Skeletal muscle tissue (tissue), 4 donors: ENCODE results near the gene GLCCI1. TPM values are rescaled to one million over a fixed set of nuclear protein-coding genes. Genes with fewer than 3 reads are reported as not detected.

ENCODE experiments used
- H3K27ac ChIP-seq: one replicate; pipeline ENCODE4 v1.7.0; 2013; ENCODE audit warnings: mild to moderate bottlenecking, low read depth, low read length, inconsistent platforms
- H3K27me3 ChIP-seq, 3 donors: one replicate each; pipeline ENCODE4 v1.7.0; 2013; ENCODE audit warnings: low read length in 3 of 3; ENCODE audit not compliant: control insufficient read depth in 3 of 3, insufficient read depth in 3 of 3
- H3K36me3 ChIP-seq, 3 donors: one replicate each; pipeline ENCODE4 v1.7.0; 2013; ENCODE audit warnings: low read length in 3 of 3; ENCODE audit not compliant: control insufficient read depth in 3 of 3, insufficient read depth in 3 of 3
- H3K4me1 ChIP-seq, 3 donors: one replicate each; pipeline ENCODE4 v1.7.0; 2013; ENCODE audit warnings: low read length in 3 of 3, mild to moderate bottlenecking in 3 of 3; ENCODE audit not compliant: control insufficient read depth in 3 of 3, insufficient read depth in 3 of 3
- H3K4me3 ChIP-seq, 3 donors: one replicate each; pipeline ENCODE4 v1.7.0; 2013; ENCODE audit warnings: low read length in 3 of 3
- H3K9ac ChIP-seq, 3 donors: one replicate each; pipeline ENCODE4 v1.7.0; 2013; ENCODE audit warnings: low read length in 3 of 3, mild to moderate bottlenecking in 3 of 3, moderate library complexity in 2 of 3, low read depth in 1 of 3
- H3K9me3 ChIP-seq, 3 donors: one replicate each; pipeline ENCODE4 v1.7.0; 2013; ENCODE audit warnings: low read length in 3 of 3; ENCODE audit not compliant: control insufficient read depth in 3 of 3
- total RNA-seq: library from RNA; depleted of rRNA; stranded (reverse); fragments of >200 nt; gene quantifications from one replicate; pipeline ENCODE4 v1.2.3, GENCODE V29; 2014
- donor health status: Osteomylitis.

GLCCI1 gene
- total RNA-seq, 1 donor from 2014 or later, result 15.1 TPM

DNA sequence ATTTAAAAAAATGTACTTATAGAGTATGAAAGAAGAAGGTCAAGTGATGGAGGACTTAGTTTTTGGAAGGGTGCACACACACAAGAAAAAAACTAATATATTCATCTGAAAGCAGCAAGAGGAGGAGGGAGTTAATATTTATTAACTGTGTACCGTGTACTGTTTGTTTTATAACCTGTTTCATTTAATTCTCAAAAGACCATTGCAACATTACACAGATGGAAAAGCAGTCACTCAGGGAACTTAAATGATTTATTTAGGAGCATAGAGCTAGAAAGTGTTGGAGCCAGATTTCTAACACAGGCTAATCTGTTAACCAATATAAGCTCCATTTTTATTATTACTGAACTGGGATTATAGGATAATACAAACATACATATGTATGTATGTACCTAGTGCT is 36.7 kb downstream of the GLCCI1 start:
- Histone ChIP-seq H3K9me3 (no peaks in the 10 kb centered on the region), H3K27ac (no peak overlapping the region), H3K4me1 (no peaks in the 10 kb centered on the region), H3K27me3 (no peaks in the 10 kb centered on the region), H3K36me3 (peaks cover 7 to 8% (median 8%) of the 10 kb centered on the region in 3 donors), H3K4me3 (no peak overlapping the region), H3K9ac (no peak overlapping the region)

DNA sequence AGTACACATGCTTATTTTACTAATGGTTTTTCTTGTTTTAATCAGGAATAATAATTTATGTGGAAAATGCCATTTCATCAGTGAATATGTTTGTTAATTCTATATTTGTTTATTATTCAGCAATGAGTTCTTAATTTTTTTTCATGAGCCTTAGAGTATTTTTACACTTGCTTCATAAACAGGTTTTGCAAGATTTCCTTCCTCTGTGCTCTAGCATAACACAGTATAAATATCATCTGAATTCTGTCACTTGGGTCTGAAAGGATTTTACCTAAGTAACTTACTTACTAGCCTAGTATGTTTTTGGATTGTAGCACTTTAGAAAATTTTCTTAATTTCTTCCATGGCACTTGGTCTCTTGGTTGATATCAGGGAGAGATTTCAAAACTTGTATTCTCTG is 45.8 kb downstream of the GLCCI1 start:
- H3K4me3 ChIP-seq, result no peak overlapping the region
- H3K9ac ChIP-seq, result no peak overlapping the region
- H3K9me3 ChIP-seq, result no peaks in the 10 kb centered on the region
- H3K36me3 ChIP-seq, result no peaks in the 10 kb centered on the region
- H3K27ac ChIP-seq, result no peak overlapping the region
- no peaks in the 10 kb centered on the region for H3K27me3 ChIP-seq
- no peaks in the 10 kb centered on the region for H3K4me1 ChIP-seq

DNA sequence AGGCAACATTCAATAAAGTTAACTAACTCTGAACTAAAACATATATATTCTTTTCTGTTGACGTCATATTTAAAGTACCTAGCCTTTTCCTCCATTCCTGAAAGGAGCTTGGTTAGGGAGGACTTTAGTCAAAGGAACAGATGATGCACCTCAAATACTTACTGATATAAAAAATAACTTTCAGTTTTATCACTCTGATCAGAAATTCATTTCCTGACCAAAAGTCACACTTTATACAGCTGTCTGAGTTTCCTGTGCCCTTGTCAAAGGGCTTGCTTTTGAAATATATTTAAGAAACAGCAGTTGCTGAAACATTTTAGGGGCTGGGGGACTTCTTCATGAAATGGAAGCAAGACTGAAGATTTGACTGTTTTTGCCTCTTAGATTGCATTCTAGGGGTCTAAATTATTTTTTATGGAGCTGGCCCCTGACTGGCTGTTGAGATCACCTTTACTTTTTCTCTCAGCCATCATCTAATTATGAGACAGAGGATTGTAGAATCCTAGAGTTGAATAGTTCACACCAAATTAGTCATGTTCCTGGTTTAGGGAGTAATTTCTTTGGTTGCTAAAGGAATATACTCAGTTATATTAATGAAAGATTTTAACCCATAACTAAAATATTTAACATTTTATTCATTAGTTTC is 46.6 kb downstream of the GLCCI1 start:
- H3K27ac ChIP-seq, result no peak overlapping the region
- no peaks in the 10 kb centered on the region for H3K27me3 ChIP-seq
- no peaks in the 10 kb centered on the region for H3K9me3 ChIP-seq
- no peak overlapping the region for H3K4me3 ChIP-seq
- no peak overlapping the region for H3K9ac ChIP-seq
- peaks cover 0 to 4% (median 0%) of the 10 kb centered on the region in 3 donors for H3K36me3 ChIP-seq
- no peaks in the 10 kb centered on the region for H3K4me1 ChIP-seq

- Histone ChIP-seq H3K36me3 (peaks cover 0 to 4% (median 0%) of the 10 kb centered on the region in 3 donors), H3K4me3 (no peak overlapping the region), H3K27me3 (no peaks in the 10 kb centered on the region), H3K9ac (no peak overlapping the region), H3K27ac (no peak overlapping the region), H3K4me1 (no peaks in the 10 kb centered on the region), H3K9me3 (no peaks in the 10 kb centered on the region)
Observed at GRCh38 chr7:8015746-8016120, 47.1 kb downstream of the GLCCI1 start.

GRCh38 chr7:8017423-8017822 is 48.8 kb downstream of the GLCCI1 start:
- H3K9me3 ChIP-seq, result no peaks in the 10 kb centered on the region
- no peak overlapping the region for H3K27ac ChIP-seq
- H3K9ac ChIP-seq, result no peak overlapping the region
- H3K36me3 ChIP-seq, result peaks cover 0 to 4% (median 0%) of the 10 kb centered on the region in 3 donors
- no peak overlapping the region for H3K4me3 ChIP-seq
- H3K27me3 ChIP-seq, result no peaks in the 10 kb centered on the region
- H3K4me1 ChIP-seq, result no peaks in the 10 kb centered on the region

GRCh38 chr7:8018961-8019360 is 50.4 kb downstream of the GLCCI1 start:
- no peaks in the 10 kb centered on the region for H3K9me3 ChIP-seq
- no peak overlapping the region for H3K9ac ChIP-seq
- no peak overlapping the region for H3K4me3 ChIP-seq
- no peak overlapping the region for H3K27ac ChIP-seq
- H3K27me3 ChIP-seq, result no peaks in the 10 kb centered on the region
- H3K36me3 ChIP-seq, result peaks cover 0 to 4% (median 0%) of the 10 kb centered on the region in 3 donors
- no peaks in the 10 kb centered on the region for H3K4me1 ChIP-seq

GRCh38 chr7:8022628-8023027 is 54.0 kb downstream of the GLCCI1 start:
- H3K9ac ChIP-seq, result no peak overlapping the region
- H3K4me3 ChIP-seq, result no peak overlapping the region
- peaks cover 0 to 2% (median 0%) of the 10 kb centered on the region in 3 donors for H3K9me3 ChIP-seq
- peaks cover 0 to 11% (median 0%) of the 10 kb centered on the region in 3 donors for H3K36me3 ChIP-seq
- H3K27ac ChIP-seq, result no peak overlapping the region
- no peaks in the 10 kb centered on the region for H3K4me1 ChIP-seq
- no peaks in the 10 kb centered on the region for H3K27me3 ChIP-seq

GRCh38 chr7:8035192-8035591 is 66.6 kb downstream of the GLCCI1 start:
- Histone ChIP-seq H3K36me3 (peaks cover 0 to 5% (median 0%) of the 10 kb centered on the region in 3 donors), H3K4me3 (no peak overlapping the region), H3K9me3 (peaks cover 0 to 3% (median 0%) of the 10 kb centered on the region in 3 donors), H3K27me3 (no peaks in the 10 kb centered on the region), H3K4me1 (no peaks in the 10 kb centered on the region), H3K9ac (no peak overlapping the region), H3K27ac (no peak overlapping the region)

- peaks cover 0 to 5% (median 0%) of the 10 kb centered on the region in 3 donors for H3K36me3 ChIP-seq
- H3K9ac ChIP-seq, result no peak overlapping the region
- H3K4me3 ChIP-seq, result no peak overlapping the region
- no peaks in the 10 kb centered on the region for H3K4me1 ChIP-seq
- no peaks in the 10 kb centered on the region for H3K27me3 ChIP-seq
- peaks cover 0 to 3% (median 0%) of the 10 kb centered on the region in 3 donors for H3K9me3 ChIP-seq
- H3K27ac ChIP-seq, result no peak overlapping the region
Observed at GRCh38 chr7:8035647-8036518, 67.3 kb downstream of the GLCCI1 start.

DNA sequence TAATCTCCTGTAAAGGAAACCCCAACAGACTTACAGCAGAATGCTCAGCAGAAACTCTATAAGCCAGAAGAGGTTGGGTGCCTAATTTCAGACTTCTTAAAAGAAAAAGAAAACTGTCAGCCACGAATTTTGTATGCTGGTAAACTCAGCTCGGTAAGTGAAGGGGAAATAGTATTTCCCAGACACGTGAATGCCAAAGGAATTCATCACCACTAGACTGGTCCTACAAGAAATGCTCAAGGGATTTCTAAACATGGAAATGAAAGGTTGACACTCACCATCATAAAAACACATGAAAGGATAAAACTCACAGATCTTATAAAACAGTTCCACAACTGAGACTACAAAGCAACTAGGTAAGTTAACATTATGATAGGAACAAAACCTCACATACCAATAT is 68.6 kb downstream of the GLCCI1 start:
- H3K27me3 ChIP-seq, result no peaks in the 10 kb centered on the region
- no peak overlapping the region for H3K4me3 ChIP-seq
- no peaks in the 10 kb centered on the region for H3K4me1 ChIP-seq
- peaks cover 0 to 5% (median 0%) of the 10 kb centered on the region in 3 donors for H3K36me3 ChIP-seq
- H3K9ac ChIP-seq, result no peak overlapping the region
- H3K27ac ChIP-seq, result no peak overlapping the region
- H3K9me3 ChIP-seq, result peaks cover 0 to 3% (median 0%) of the 10 kb centered on the region in 3 donors
